Coronary artery (tissue), 2 donors: ENCODE results near the gene PAQR7.

Source experiments
- DNase-seq: peaks from one replicate; pipeline ENCODE4 v3.0.0-alpha.2; 2017; ENCODE audit warnings: low spot score
- H3K27ac ChIP-seq, 2 donors: fragments of 200-600 bp; sonication (generic); one replicate each; pipeline ENCODE4 v1.5.1; 2016 to 2019
- H3K4me3 ChIP-seq: fragments of 200-600 bp; sonication (generic); 2 replicates; pipeline ENCODE4 v1.5.1; 2016; ENCODE audit warnings: mild to moderate bottlenecking, moderate library complexity
- CTCF ChIP-seq: fragments of 200-600 bp; sonication (generic); IDR thresholded peaks from one replicate; pipeline ENCODE4 v1.5.1; 2019; ENCODE audit warnings: antibody characterized with exemption

The PAQR7 gene

GRCh38 chr1:25861316-25862286 is 13.9 kb downstream of the PAQR7 start:
- no peak overlapping the region for H3K4me3 ChIP-seq
- TF ChIP-seq CTCF = no peak
- no peak for DNase-seq
- peak overlapping the region in 1 of 2 donors; percentile 7 for H3K27ac ChIP-seq

- Histone ChIP-seq H3K27ac (peak within 1 kb of the TSS; percentile 49), H3K4me3 (peak within 1 kb of the TSS; percentile 61)
- DNase-seq = peak; percentile 87
- no peak for TF ChIP-seq CTCF
Observed at GRCh38 chr1:25858906-25859789, 16.4 kb downstream of the PAQR7 start, which contains the start of gene AUNIP. Gene AUNIP, minus strand, starts transcription at chr1:25859457. Its CDS starts 100 bp downstream, at chr1:25859357.

- Histone ChIP-seq H3K4me3 (peak overlapping the region; percentile 61), H3K27ac (no peak overlapping the region)
- TF ChIP-seq CTCF = no peak
- DNase-seq = no peak
Observed at GRCh38 chr1:25858494-25858893, 17.0 kb downstream of the PAQR7 start.

- TF ChIP-seq CTCF = no peak
Observed at GRCh38 chr1:25856856-25857255, 18.7 kb downstream of the PAQR7 start.

GRCh38 chr1:25854554-25854953 is 21.0 kb downstream of the PAQR7 start:
- DNase-seq = no peak
- no peak overlapping the region for H3K4me3 ChIP-seq
- no peak for TF ChIP-seq CTCF
- H3K27ac ChIP-seq = no peak overlapping the region

More at GRCh38 chr1:25856856-25857255, 18.7 kb downstream of the PAQR7 start:
- Histone ChIP-seq H3K27ac (no peak overlapping the region), H3K4me3 (no peak overlapping the region)
- DNase-seq = no peak

GRCh38 chr1:25848531-25848930 is 27.0 kb downstream of the PAQR7 start:
- DNase-seq = no peak
- Histone ChIP-seq H3K27ac (no peak overlapping the region), H3K4me3 (no peak overlapping the region)
- no peak for TF ChIP-seq CTCF
